Testis (tissue), 3 donors: ENCODE data around the gene COX10. TPM values are rescaled to one million over a fixed set of nuclear protein-coding genes. Genes with fewer than 3 reads are reported as not detected.

ENCODE experiments used
- DNase-seq: peaks from one replicate; pipeline ENCODE4 v3.0.0-alpha.2; 2019
- H3K27ac ChIP-seq, 2 donors: fragments of 200-600 bp; sonication (generic); one replicate each; pipeline ENCODE4 v1.5.1; 2019
- H3K27me3 ChIP-seq: fragments of 200-600 bp; sonication (generic); one replicate; pipeline ENCODE4 v1.5.1; 2019
- H3K36me3 ChIP-seq: fragments of 200-600 bp; sonication (generic); one replicate; pipeline ENCODE4 v1.5.1; 2017; ENCODE audit warnings: low read depth; ENCODE audit errors: missing control alignments
- H3K4me1 ChIP-seq: fragments of 200-600 bp; sonication (generic); one replicate; pipeline ENCODE4 v1.5.1; 2019
- H3K4me3 ChIP-seq, 2 donors: fragments of 200-600 bp; sonication (generic); one replicate each; pipeline ENCODE4 v1.5.1; 2017 to 2019
- H3K9me3 ChIP-seq: fragments of 200-600 bp; sonication (generic); one replicate; pipeline ENCODE4 v1.5.1; 2017
- POLR2A ChIP-seq: fragments of 450-650 bp; IDR thresholded peaks from one replicate; pipeline ENCODE4 v1.6.1; 2017; ENCODE audit warnings: antibody characterized with exemption, mild to moderate bottlenecking, moderate library complexity
- WGBS, 2 donors: methylation state at CpG; one replicate each; pipeline ENCODE4 v1.1.5; 2018; 5-methylcytosine and 5-hydroxymethylcytosine counted together
- intact Hi-C: fragments of 100-400 bp; cut with DNase I; formaldehyde crosslinking; loops from one replicate; pipeline ENCODE4 v1.15.1; 2023; ENCODE audit warnings: low total_unique reads
- polyA plus RNA-seq: library from polyadenylated mRNA; stranded (reverse); fragments of 350-450 nt; fragmentation: Illumina TruSeq; extraction: RNeasy Lipid Tissue Mini Kit (QIAGEN cat#74804); gene quantifications from one replicate; pipeline ENCODE4 v1.2.3, GENCODE V29; 2014; ENCODE audit warnings: low read depth, low replicate concordance; ENCODE audit not compliant: insufficient read depth
- total RNA-seq, 2 donors: library from RNA; depleted of rRNA; stranded (reverse); fragments of >200 nt; gene quantifications; one replicate each; pipeline ENCODE4 v1.2.3, GENCODE V29; 2016
- TF ChIP-seq, protein P1 (sequence below), 3 experiments: fragments of 450-650 bp in 2 of 3; fragments of 200-600 bp in 1 of 3; sonication (generic) in 1 of 3; IDR thresholded peaks; one replicate each; pipeline ENCODE4 v1.5.1; 2016 to 2019; ENCODE audit warnings: antibody characterized with exemption in 3 of 3, mild to moderate bottlenecking in 2 of 3, moderate library complexity in 1 of 3

The COX10 gene
- total and polyA plus RNA-seq, 3 donors from 2014 or later, result 44.9 to 51.0 (median 50.6) TPM

DNA sequence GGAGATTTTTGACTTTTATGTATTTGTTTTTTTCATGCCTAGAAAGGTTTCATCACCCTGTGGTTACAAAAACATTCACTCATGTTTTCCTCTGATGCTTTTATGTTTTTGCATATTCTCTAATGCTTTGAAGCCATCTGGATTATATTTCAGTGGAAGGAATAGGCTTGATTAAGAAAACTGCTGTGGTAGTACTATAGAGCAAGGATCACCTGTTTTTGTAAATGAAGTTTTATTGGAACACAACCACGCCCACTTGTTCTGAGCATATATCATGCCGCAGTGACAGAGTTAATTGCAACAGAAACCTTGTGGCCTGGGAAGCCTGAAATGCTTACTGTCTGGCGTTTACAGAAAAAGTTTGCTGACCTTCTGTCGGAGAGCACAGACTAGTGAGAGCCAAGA is 11.5 kb downstream of the COX10 start:
- DNase-seq, result no peak
- 82% methylated on average over 4 of the region's 4 CpGs for WGBS, 2 donors
- Histone ChIP-seq H3K27me3 (no peaks in the 10 kb centered on the region), H3K36me3 (no peaks in the 10 kb centered on the region), H3K4me3 (no peak overlapping the region), H3K4me1 (no peaks in the 10 kb centered on the region), H3K9me3 (no peaks in the 10 kb centered on the region), H3K27ac (no peak overlapping the region)
- TF ChIP-seq, protein P1, sequence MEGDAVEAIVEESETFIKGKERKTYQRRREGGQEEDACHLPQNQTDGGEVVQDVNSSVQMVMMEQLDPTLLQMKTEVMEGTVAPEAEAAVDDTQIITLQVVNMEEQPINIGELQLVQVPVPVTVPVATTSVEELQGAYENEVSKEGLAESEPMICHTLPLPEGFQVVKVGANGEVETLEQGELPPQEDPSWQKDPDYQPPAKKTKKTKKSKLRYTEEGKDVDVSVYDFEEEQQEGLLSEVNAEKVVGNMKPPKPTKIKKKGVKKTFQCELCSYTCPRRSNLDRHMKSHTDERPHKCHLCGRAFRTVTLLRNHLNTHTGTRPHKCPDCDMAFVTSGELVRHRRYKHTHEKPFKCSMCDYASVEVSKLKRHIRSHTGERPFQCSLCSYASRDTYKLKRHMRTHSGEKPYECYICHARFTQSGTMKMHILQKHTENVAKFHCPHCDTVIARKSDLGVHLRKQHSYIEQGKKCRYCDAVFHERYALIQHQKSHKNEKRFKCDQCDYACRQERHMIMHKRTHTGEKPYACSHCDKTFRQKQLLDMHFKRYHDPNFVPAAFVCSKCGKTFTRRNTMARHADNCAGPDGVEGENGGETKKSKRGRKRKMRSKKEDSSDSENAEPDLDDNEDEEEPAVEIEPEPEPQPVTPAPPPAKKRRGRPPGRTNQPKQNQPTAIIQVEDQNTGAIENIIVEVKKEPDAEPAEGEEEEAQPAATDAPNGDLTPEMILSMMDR (IDR thresholded peaks at IDR 0.05), result no peak
- no peak for TF ChIP-seq POLR2A
- intact Hi-C loops, result no loop called here

DNA sequence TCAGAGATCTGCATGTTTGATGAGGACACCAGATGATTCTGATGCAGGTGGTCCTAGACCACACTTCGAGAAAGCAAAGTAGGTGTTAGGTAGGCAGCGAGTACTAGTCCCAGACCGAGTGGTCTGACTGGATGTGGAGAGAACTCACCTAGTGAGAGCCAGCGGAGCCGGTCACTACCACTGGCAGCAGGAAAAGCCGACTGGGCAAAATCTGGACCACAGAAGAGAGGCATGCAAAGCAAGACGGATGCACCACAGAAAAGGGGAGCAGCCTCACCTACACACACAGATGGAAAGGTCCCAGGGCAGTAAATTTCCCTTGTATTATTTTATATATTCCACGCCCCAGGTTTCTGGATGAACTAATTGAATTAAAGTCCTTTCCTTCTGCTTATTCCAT is 13.5 kb downstream of the COX10 start:
- no peaks in the 10 kb centered on the region for H3K27me3 ChIP-seq
- H3K9me3 ChIP-seq, result no peaks in the 10 kb centered on the region
- DNase-seq, result no peak
- H3K36me3 ChIP-seq, result no peaks in the 10 kb centered on the region
- intact Hi-C loops, result no loop called here
- no peak overlapping the region for H3K27ac ChIP-seq
- H3K4me3 ChIP-seq, result no peak overlapping the region
- no peak for TF ChIP-seq POLR2A
- TF ChIP-seq, protein P1 (IDR thresholded peaks at IDR 0.05), result no peak
- 91 to 92% methylated on average over 6 to 8 of the region's 8 CpGs for WGBS, 2 donors
- H3K4me1 ChIP-seq, result no peaks in the 10 kb centered on the region

DNA sequence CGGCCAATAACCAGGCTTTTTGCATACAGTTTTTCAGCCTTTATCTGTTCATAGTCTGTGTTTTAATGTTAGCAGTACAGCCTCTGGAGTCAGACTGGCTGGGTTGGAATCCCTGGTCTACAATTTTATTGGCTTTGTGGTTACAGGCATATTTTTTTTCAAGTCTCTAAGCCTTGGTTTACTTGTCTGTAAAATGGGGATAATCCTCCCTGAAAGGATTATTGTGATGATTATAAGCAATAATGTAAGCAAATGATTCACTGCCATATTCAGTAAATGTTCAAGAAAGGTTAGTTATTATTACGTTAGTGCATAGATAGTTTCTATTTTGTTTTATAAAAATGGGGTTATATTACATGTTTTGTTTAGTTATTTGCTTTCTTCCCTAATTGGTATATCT is 15.7 kb downstream of the COX10 start:
- intact Hi-C loops, result no loop called here
- Histone ChIP-seq H3K4me1 (no peaks in the 10 kb centered on the region), H3K27ac (no peak overlapping the region), H3K4me3 (no peak overlapping the region), H3K27me3 (no peaks in the 10 kb centered on the region), H3K36me3 (no peaks in the 10 kb centered on the region), H3K9me3 (no peaks in the 10 kb centered on the region)
- DNase-seq, result no peak
- WGBS, 2 donors, result 84 to 95% methylated on average over 2 of the region's 2 CpGs
- TF ChIP-seq POLR2A, result no peak
- TF ChIP-seq, protein P1 (IDR thresholded peaks at IDR 0.05), result no peak

DNA sequence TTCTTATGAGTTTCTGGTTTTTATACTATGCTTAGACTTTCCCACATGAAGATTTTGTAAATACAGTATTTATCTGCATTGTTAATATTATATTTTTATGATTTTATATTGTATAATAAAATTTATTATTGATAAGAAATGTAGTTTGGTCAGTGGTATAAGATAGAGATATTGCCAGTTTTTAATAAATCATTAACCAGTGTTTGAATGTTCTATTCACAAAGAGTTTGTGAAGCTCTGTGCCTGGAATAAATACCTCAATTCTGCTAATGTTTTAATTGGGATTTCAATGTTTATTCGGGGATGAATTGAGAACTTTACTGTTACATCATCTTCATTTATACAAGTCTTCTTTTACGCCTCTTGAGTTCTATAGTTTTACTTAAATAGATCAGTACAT is 16.9 kb downstream of the COX10 start:
- Histone ChIP-seq H3K9me3 (no peaks in the 10 kb centered on the region), H3K4me1 (no peaks in the 10 kb centered on the region), H3K27me3 (no peaks in the 10 kb centered on the region), H3K36me3 (no peaks in the 10 kb centered on the region), H3K4me3 (no peak overlapping the region), H3K27ac (no peak overlapping the region)
- no peak for DNase-seq
- 98 to 100% methylated on average over 2 of the region's 2 CpGs for WGBS, 2 donors
- TF ChIP-seq, protein P1 (IDR thresholded peaks at IDR 0.05), result no peak
- TF ChIP-seq POLR2A, result no peak
- intact Hi-C loops, result no loop called here

DNA sequence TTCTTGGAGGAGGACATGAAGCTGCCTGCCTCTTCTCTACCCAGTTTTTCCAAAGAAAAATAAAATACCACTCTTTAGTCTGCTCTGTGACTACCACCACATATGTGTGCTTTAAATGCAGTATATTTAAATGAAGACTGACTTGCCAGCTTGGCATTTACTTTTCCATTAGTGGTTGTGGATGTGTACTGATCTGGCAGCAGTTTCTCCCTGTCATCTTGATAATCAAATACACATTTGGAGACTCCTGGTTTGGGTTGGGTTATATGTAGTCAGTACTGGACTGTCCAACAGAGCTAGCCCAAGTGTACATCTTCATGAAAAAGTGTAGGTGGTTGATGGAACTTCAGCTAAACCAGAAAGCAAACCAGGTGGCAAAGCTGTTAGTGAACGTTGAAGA is 19.9 kb downstream of the COX10 start:
- H3K27ac ChIP-seq, result no peak overlapping the region
- WGBS, 2 donors, result 88 to 94% methylated on average over 1 of the region's 1 CpG
- H3K36me3 ChIP-seq, result no peaks in the 10 kb centered on the region
- H3K27me3 ChIP-seq, result no peaks in the 10 kb centered on the region
- TF ChIP-seq POLR2A, result no peak
- TF ChIP-seq, protein P1 (IDR thresholded peaks at IDR 0.05), result no peak
- no peak for DNase-seq
- no peaks in the 10 kb centered on the region for H3K9me3 ChIP-seq
- intact Hi-C loops, result no loop called here
- H3K4me1 ChIP-seq, result no peaks in the 10 kb centered on the region
- no peak overlapping the region for H3K4me3 ChIP-seq
